Adrenal gland (tissue), 12 donors: Measurements from ENCODE around the gene ISG20. TPM values are rescaled to one million over a fixed set of nuclear protein-coding genes. Genes with fewer than 3 reads are reported as not detected.
A peak's percentile ranks its signal among the peaks of the same experiment; 100 is the strongest.
"Not testable (repeated sequence)": the region's sequence is repeated elsewhere in the genome, so short reads cannot be mapped to it uniquely, and the experiment has no call there.

Experiments used
- DNase-seq, 7 donors: peaks; one replicate each; pipeline ENCODE4 v3.0.0-alpha.2; 2019 to 2020
- H3K27ac ChIP-seq, 5 donors: fragments of 200-600 bp; sonication (generic) in 4 of 5; 1 replicate in 3 of 5; 2 replicates in 2 of 5; pipeline versions ENCODE4 v1.5.1 to v1.8.0; 2016 to 2020; ENCODE audit warnings: mild to moderate bottlenecking in 1 of 5
- H3K27me3 ChIP-seq: fragments of 200-600 bp; 2 replicates; pipeline ENCODE4 v1.8.0; 2021
- H3K36me3 ChIP-seq, 2 donors: fragments of 200-600 bp; replicated peaks in 1 of 2; 1 replicate in 1 of 2; 2 replicates in 1 of 2; pipeline versions ENCODE4 v1.5.1 to v1.8.0; 2018 to 2022
- H3K4me1 ChIP-seq, 2 donors: fragments of 200-600 bp; replicated peaks in 1 of 2; 1 replicate in 1 of 2; 2 replicates in 1 of 2; pipeline versions ENCODE4 v1.5.1 to v1.8.0; 2018 to 2021
- H3K4me3 ChIP-seq, 4 donors: fragments of 200-600 bp; sonication (generic) in 3 of 4; one replicate each; pipeline ENCODE4 v1.5.1; 2016 to 2018
- H3K9me3 ChIP-seq, 3 donors: fragments of 200-600 bp; sonication (generic) in 1 of 3; replicated peaks in 1 of 3; 1 replicate in 2 of 3; 2 replicates in 1 of 3; pipeline versions ENCODE4 v1.5.1 to v1.8.0; 2016 to 2021
- POLR2A ChIP-seq, 2 donors: fragments of 450-650 bp; IDR thresholded peaks; one replicate each; pipeline ENCODE4 v1.6.1; 2017; ENCODE audit warnings: antibody characterized with exemption in 2 of 2, mild to moderate bottlenecking in 2 of 2, moderate library complexity in 1 of 2
- WGBS, 4 donors: extraction: QIAGEN DNeasy Blood & Tissue Kit in 2 of 4; methylation state at CpG; one replicate each; pipeline versions ENCODE4 v1.1.5 to v1.1.7; 2013 to 2017; 5-methylcytosine and 5-hydroxymethylcytosine counted together
- intact Hi-C, 2 donors: fragments of 100-400 bp; cut with DNase I; formaldehyde crosslinking; loops; one replicate each; pipeline versions ENCODE4 v1.14.1 to v1.15.0; 2022 to 2023
- polyA plus RNA-seq, 3 donors: library from polyadenylated mRNA; stranded (reverse); fragments of 200-250 nt in 2 of 3; fragments of 350-450 nt in 1 of 3; fragmentation: Illumina TruSeq in 1 of 3; extraction: RNeasy Lipid Tissue Mini Kit (QIAGEN cat#74804) in 1 of 3; gene quantifications; one replicate each; pipeline ENCODE4 v1.2.3, GENCODE V29; 2013 to 2014
- total RNA-seq, 9 donors: library from RNA; depleted of rRNA in 4 of 9; stranded (reverse); fragments of >200 nt in 4 of 9; fragments of 120-200 nt in 1 of 9; fragmentation: NEBNext Ultra II Directional in 1 of 9; extraction: Animal tissue kit (Norgen Biotek cat#: 25700) in 1 of 9; gene quantifications; one replicate each; pipeline versions ENCODE4 v1.1.0 to v1.2.4, GENCODE V29; 2013 to 2023
- TF ChIP-seq, protein P1 (sequence below), 6 experiments: fragments of 450-650 bp in 4 of 6; fragments of 200-600 bp in 2 of 6; sonication (generic) in 1 of 6; IDR thresholded peaks; 1 replicate in 5 of 6; 2 replicates in 1 of 6; pipeline versions ENCODE4 v1.5.1 to v1.8.0; 2016 to 2021; ENCODE audit warnings: antibody characterized with exemption in 6 of 6, mild to moderate bottlenecking in 2 of 6, moderate library complexity in 1 of 6
- donor health status: healthy with polysubstance abuse.
- donor health status: Bipolar disorder and iron deficiency.
- donor health status: DM: yes; HTN: yes; CAD: no.
- donor health status: DM: no; HTN: no; CAD: no.
- donor health status: DM: no; HTN: no; CAD: no.
- donor health status: DM: yes; HTN: yes; CAD: no.

The ISG20 gene
- total and polyA plus RNA-seq, 12 donors = 1.6 to 13.6 (median 8.0) TPM

DNA sequence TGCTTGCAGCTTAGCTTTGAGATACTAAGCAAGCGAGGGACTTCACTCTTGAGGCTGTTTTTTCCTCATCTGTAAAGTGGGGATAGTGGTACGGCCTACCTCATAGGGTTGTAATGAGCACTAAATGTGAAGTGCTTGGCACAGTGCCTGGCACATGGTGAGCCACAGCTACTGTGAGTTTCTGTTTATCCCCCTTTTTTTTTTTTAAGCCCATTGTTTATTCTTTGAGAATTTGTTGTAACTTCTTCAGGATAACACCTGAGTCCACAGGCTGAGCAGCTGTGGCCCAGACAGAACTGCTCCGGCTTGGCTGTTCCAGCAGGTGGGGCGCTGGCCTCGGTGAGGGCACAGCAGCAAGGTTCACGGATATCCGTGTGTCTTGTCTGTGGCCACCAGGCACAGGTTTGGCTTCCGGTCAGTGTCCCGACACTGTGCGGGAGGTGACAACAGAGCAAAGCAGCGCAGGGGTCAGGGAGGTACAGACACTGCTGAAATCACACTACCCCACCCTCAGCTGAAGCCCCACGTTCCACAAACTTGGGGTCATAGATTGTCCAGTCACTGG, 7.3 kb upstream of the ISG20 start:
- peaks cover 0 to 16% of the 10 kb centered on the region in 2 donors for H3K36me3 ChIP-seq
- WGBS, 4 donors = 84 to 96% (median 92%) methylated on average over 7 to 12 of the region's 12 CpGs
- H3K4me1 ChIP-seq = peaks cover 0 to 9% of the 10 kb centered on the region in 2 donors

GRCh38 chr15:88632797-88633196, 6.0 kb upstream of the ISG20 start:
- H3K4me3 ChIP-seq, H3K9me3 ChIP-seq, H3K27me3 ChIP-seq, H3K27ac ChIP-seq, intact Hi-C loops, H3K4me1 ChIP-seq, DNase-seq: not testable (repeated sequence)
- peaks cover 0 to 13% of the 10 kb centered on the region in 2 donors for H3K36me3 ChIP-seq
- WGBS, 4 donors = 79 to 88% (median 82%) methylated on average over 7 of the region's 7 CpGs

More for the DNA sequence above, 7.3 kb upstream of the ISG20 start:
- no peak for DNase-seq
- intact Hi-C loops = no loop called here
- H3K4me3 ChIP-seq = no peak overlapping the region
- peak overlapping the region in 1 of 5 donors; percentile 65 for H3K27ac ChIP-seq
- TF ChIP-seq, protein P1, sequence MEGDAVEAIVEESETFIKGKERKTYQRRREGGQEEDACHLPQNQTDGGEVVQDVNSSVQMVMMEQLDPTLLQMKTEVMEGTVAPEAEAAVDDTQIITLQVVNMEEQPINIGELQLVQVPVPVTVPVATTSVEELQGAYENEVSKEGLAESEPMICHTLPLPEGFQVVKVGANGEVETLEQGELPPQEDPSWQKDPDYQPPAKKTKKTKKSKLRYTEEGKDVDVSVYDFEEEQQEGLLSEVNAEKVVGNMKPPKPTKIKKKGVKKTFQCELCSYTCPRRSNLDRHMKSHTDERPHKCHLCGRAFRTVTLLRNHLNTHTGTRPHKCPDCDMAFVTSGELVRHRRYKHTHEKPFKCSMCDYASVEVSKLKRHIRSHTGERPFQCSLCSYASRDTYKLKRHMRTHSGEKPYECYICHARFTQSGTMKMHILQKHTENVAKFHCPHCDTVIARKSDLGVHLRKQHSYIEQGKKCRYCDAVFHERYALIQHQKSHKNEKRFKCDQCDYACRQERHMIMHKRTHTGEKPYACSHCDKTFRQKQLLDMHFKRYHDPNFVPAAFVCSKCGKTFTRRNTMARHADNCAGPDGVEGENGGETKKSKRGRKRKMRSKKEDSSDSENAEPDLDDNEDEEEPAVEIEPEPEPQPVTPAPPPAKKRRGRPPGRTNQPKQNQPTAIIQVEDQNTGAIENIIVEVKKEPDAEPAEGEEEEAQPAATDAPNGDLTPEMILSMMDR (IDR thresholded peaks at IDR 0.05) = no peak
- no peak for TF ChIP-seq POLR2A (IDR thresholded peaks at IDR 0.05)
- H3K9me3 ChIP-seq = no peaks in the 10 kb centered on the region
- no peaks in the 10 kb centered on the region for H3K27me3 ChIP-seq

DNA sequence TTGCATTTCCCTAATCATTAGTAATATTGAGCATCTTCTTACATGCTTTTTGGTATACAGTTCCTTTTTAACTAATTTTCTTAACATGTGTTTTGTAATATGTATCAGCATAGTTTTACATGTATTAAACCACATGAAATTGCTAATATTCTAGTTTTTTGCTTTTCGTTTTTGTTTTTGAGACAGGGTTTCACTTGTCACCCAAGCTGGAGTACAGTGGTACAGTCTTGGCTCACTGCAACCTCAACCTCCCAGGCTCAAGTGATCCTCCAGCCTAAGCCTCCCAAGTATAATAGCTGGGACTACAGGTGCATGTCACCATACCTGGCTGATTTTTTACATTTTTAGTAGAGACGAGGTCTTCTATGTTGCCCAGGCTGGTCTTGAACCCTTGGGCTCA, 4.4 kb upstream of the ISG20 start:
- H3K27me3 ChIP-seq = no peaks in the 10 kb centered on the region
- H3K4me1 ChIP-seq = peaks cover 9 to 20% of the 10 kb centered on the region in 2 donors
- no peak overlapping the region for H3K4me3 ChIP-seq
- H3K36me3 ChIP-seq = peaks cover 0 to 9% of the 10 kb centered on the region in 2 donors
- no peaks in the 10 kb centered on the region for H3K9me3 ChIP-seq
- no peak for TF ChIP-seq POLR2A (IDR thresholded peaks at IDR 0.05)
- TF ChIP-seq, protein P1 (IDR thresholded peaks at IDR 0.05) = no peak
- 78 to 86% (median 85%) methylated on average over 2 of the region's 2 CpGs for WGBS, 4 donors
- no peak overlapping the region for H3K27ac ChIP-seq
- intact Hi-C loops = no loop called here
- no peak for DNase-seq

GRCh38 chr15:88635318-88635717, 3.5 kb upstream of the ISG20 start:
- Histone ChIP-seq H3K4me3 (no peak overlapping the region), H3K36me3 (peaks cover 0 to under 1% of the 10 kb centered on the region in 2 donors), H3K27ac (peak overlapping the region in 1 of 5 donors; percentile 24), H3K9me3 (no peaks in the 10 kb centered on the region), H3K4me1 (peaks cover 9 to 20% of the 10 kb centered on the region in 2 donors), H3K27me3 (no peaks in the 10 kb centered on the region)
- no peak for TF ChIP-seq POLR2A (IDR thresholded peaks at IDR 0.05)
- TF ChIP-seq, protein P1 (IDR thresholded peaks at IDR 0.05) = no peak
- intact Hi-C loops = no loop called here
- 51 to 66% (median 61%) methylated on average over 6 of the region's 6 CpGs for WGBS, 4 donors
- no peak for DNase-seq

DNA sequence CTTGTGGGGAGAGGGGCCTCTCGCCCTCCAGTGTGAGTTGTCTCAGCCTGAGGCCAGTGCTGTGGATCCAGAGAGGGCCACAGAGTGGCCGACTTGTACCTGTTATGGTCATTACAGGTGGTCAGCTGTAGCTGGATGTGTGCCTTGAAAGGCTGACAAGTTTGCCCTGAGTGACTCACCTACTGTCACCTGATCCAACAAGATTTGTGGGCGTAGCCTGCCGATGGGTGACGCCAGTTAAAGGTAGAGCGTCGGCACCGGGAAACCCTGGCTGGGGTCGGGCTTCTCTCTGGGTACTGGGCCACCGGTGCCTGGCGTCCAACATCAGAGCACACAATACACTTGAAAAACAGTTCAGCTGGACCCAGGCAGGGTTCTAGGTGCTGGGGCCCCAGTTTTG, 2.8 kb upstream of the ISG20 start:
- Histone ChIP-seq H3K27ac (peak overlapping the region in 3 of 5 donors; percentile 4 to 28 (median 22)), H3K4me3 (no peak overlapping the region)

More for the DNA sequence above, 2.8 kb upstream of the ISG20 start:
- Histone ChIP-seq H3K27me3 (no peaks in the 10 kb centered on the region), H3K9me3 (no peaks in the 10 kb centered on the region), H3K4me1 (peaks cover 9 to 17% of the 10 kb centered on the region in 2 donors), H3K36me3 (no peaks in the 10 kb centered on the region)
- no peak for TF ChIP-seq POLR2A (IDR thresholded peaks at IDR 0.05)
- TF ChIP-seq, protein P1 (IDR thresholded peaks at IDR 0.05) = no peak
- DNase-seq = peak in 1 of 7 donors; percentile 39
- intact Hi-C loops = no loop called here
- WGBS, 4 donors = 73 to 78% (median 75%) methylated on average over 9 to 11 of the region's 11 CpGs
